Keratinocyte (primary cell): Measurements from ENCODE around the gene WRAP73. TPM values are rescaled to one million over a fixed set of nuclear protein-coding genes. Genes with fewer than 3 reads are reported as not detected.

Source experiments
- DNase-seq: peaks from one replicate; pipeline ENCODE4 v3.0.0-alpha.2; 2011; ENCODE audit warnings: low read depth, missing footprints, low spot score
- FAIRE-seq: peaks from 2 replicates; lab custom pipeline; 2011; peaks lifted over from hg19 to GRCh38; lab: Jason Lieb, UNC
- H2AFZ ChIP-seq: 2 replicates; pipeline ENCODE4 v1.6.0; 2012; ENCODE audit warnings: low read length, control low read depth, inconsistent platforms; ENCODE audit not compliant: control insufficient read depth
- H3K27ac ChIP-seq: 2 replicates; pipeline ENCODE4 v1.5.1; 2011; ENCODE audit warnings: low read length; ENCODE audit not compliant: control insufficient read depth, insufficient read depth
- H3K27me3 ChIP-seq: 3 replicates; pipeline ENCODE4 v1.6.0; 2011; ENCODE audit warnings: low read length; ENCODE audit not compliant: control insufficient read depth, insufficient read depth; ENCODE audit errors: extremely low read depth
- H3K36me3 ChIP-seq, 2 experiments: 2 replicates in 1 of 2; 3 replicates in 1 of 2; pipeline ENCODE4 v1.5.1; 2011; ENCODE audit warnings: low read length in 2 of 2, mild to moderate bottlenecking in 1 of 2; ENCODE audit not compliant: control insufficient read depth in 2 of 2, insufficient read depth in 2 of 2; ENCODE audit errors: extremely low read depth in 1 of 2
- H3K4me1 ChIP-seq: 3 replicates; pipeline ENCODE4 v1.5.1; 2011; ENCODE audit warnings: low read length; ENCODE audit not compliant: control insufficient read depth, insufficient read depth; ENCODE audit errors: extremely low read depth
- H3K4me2 ChIP-seq: 3 replicates; pipeline ENCODE4 v1.6.0; 2011; ENCODE audit warnings: low read depth, low read length; ENCODE audit not compliant: control insufficient read depth, insufficient read depth; ENCODE audit errors: extremely low read depth
- H3K4me3 ChIP-seq, 3 experiments: fragments of 200-600 bp in 1 of 3; sonication (generic) in 1 of 3; 2 replicates in 2 of 3; 3 replicates in 1 of 3; pipeline ENCODE4 v1.5.1; 2011 to 2016; ENCODE audit warnings: low read length in 3 of 3, mild to moderate bottlenecking in 3 of 3, control low read depth in 2 of 3, inconsistent platforms in 1 of 3, low read depth in 1 of 3, mixed read lengths in 1 of 3, mixed run types in 1 of 3, moderate library complexity in 1 of 3; ENCODE audit not compliant: control insufficient read depth in 2 of 3, insufficient read depth in 2 of 3; ENCODE audit errors: extremely low read depth in 1 of 3
- H3K79me2 ChIP-seq: 2 replicates; pipeline ENCODE4 v1.6.0; 2012; ENCODE audit warnings: low read length; ENCODE audit not compliant: control insufficient read depth, insufficient read depth
- H3K9ac ChIP-seq: 3 replicates; pipeline ENCODE4 v1.6.0; 2011; ENCODE audit warnings: low read length; ENCODE audit not compliant: control insufficient read depth, insufficient read depth; ENCODE audit errors: extremely low read depth
- H3K9me1 ChIP-seq: 3 replicates; pipeline ENCODE4 v1.6.0; 2011; ENCODE audit warnings: low read length; ENCODE audit not compliant: control insufficient read depth, insufficient read depth; ENCODE audit errors: extremely low read depth
- H3K9me3 ChIP-seq: 2 replicates; pipeline ENCODE4 v1.5.1; 2012; ENCODE audit warnings: low read depth, low read length; ENCODE audit not compliant: control insufficient read depth
- H4K20me1 ChIP-seq: 3 replicates; pipeline ENCODE4 v1.6.0; 2011; ENCODE audit warnings: low read length; ENCODE audit not compliant: control insufficient read depth, insufficient read depth; ENCODE audit errors: extremely low read depth
- EZH2 ChIP-seq: IDR thresholded peaks from one replicate; pipeline ENCODE4 v1.6.1; 2012; ENCODE audit warnings: inconsistent platforms, mild to moderate bottlenecking, low read length, moderate library complexity
- dilution Hi-C: fragments of 300-500 bp; cut with MboI; formaldehyde crosslinking; loops from one replicate; pipeline ENCODE4 v1.7.0; 2020; ENCODE audit warnings: low sequenced_read_pairs; ENCODE audit not compliant: extremely low pct_ligation_motif_present
- polyA plus RNA-seq, 5 experiments: library from polyadenylated mRNA; depleted of rRNA in 3 of 5; stranded (reverse) in 3 of 5; stranded (forward) in 1 of 5; unstranded in 1 of 5; fragments of >200 nt; gene quantifications; 1 replicate in 1 of 5; 2 replicates in 3 of 5; 3 replicates in 1 of 5; pipeline versions ENCODE4 v1.2.1 to v1.2.3, GENCODE V29; 2011 to 2012; ENCODE audit warnings: missing spikeins in 2 of 5, low read depth in 1 of 5, low replicate concordance in 1 of 5
- TF ChIP-seq, protein P1 (sequence below), 3 experiments: IDR thresholded peaks in 1 of 3; conservative IDR thresholded peaks in 1 of 3; optimal IDR thresholded peaks in 1 of 3; 2 replicates in 2 of 3; 3 replicates in 1 of 3; pipeline versions ENCODE3 to v1.5.1; 2011; ENCODE audit warnings: low read length in 3 of 3, mild to moderate bottlenecking in 3 of 3, moderate library complexity in 2 of 3, control low read depth in 1 of 3, inconsistent platforms in 1 of 3; ENCODE audit not compliant: insufficient read depth in 2 of 3; ENCODE audit errors: extremely low read depth in 1 of 3

Gene WRAP73
- polyA plus RNA-seq, 1 donor (not counting 4 experiments of a cell fraction or from before 2014, with no cell fraction given), result 18.9 TPM

DNA sequence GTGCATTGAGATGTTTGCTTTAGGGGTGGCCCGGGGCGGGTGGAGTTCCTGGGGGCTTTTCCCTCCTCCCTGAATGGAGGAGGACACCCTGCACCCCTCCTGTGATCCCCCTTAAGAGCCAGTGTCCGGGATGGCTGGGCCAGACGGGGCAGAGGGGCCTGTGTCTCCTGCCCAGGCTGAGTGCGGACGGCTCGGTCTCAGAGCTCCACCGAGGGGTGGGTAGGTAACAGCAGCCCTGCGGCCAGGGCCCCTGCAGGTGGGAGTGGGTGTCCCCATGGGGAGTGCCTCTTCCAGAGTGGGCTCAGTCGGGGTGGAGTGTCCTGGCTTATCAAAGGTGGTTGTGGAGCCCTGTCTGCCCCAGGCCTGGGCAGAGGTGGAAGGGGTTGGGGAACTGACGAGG is 25.5 kb upstream of the WRAP73 start:
- Histone ChIP-seq H3K9ac (no peak overlapping the region), H3K4me1 (peaks cover 3% of the 10 kb centered on the region), H2AFZ (no peak overlapping the region), H3K4me2 (no peak overlapping the region), H3K4me3 (no peak overlapping the region), H4K20me1 (no peaks in the 10 kb centered on the region), H3K9me1 (no peaks in the 10 kb centered on the region), H3K27ac (no peak overlapping the region), H3K9me3 (no peaks in the 10 kb centered on the region), H3K36me3 (no peaks in the 10 kb centered on the region), H3K27me3 (peaks cover 11% of the 10 kb centered on the region), H3K79me2 (no peaks in the 10 kb centered on the region)
- FAIRE-seq (no peak), DNase-seq (no peak)
- TF ChIP-seq, protein P1, sequence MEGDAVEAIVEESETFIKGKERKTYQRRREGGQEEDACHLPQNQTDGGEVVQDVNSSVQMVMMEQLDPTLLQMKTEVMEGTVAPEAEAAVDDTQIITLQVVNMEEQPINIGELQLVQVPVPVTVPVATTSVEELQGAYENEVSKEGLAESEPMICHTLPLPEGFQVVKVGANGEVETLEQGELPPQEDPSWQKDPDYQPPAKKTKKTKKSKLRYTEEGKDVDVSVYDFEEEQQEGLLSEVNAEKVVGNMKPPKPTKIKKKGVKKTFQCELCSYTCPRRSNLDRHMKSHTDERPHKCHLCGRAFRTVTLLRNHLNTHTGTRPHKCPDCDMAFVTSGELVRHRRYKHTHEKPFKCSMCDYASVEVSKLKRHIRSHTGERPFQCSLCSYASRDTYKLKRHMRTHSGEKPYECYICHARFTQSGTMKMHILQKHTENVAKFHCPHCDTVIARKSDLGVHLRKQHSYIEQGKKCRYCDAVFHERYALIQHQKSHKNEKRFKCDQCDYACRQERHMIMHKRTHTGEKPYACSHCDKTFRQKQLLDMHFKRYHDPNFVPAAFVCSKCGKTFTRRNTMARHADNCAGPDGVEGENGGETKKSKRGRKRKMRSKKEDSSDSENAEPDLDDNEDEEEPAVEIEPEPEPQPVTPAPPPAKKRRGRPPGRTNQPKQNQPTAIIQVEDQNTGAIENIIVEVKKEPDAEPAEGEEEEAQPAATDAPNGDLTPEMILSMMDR (optimal IDR thresholded peaks at IDR 0.05 in 1 of 3, IDR thresholded peaks at IDR 0.05 in 1 of 3, conservative IDR thresholded peaks at IDR 0.05 in 1 of 3; ENCODE audit: extremely low read depth in 1 of 3, insufficient read depth in 2 of 3, low read length in 3 of 3), result no peak
- TF ChIP-seq EZH2, result no peak
- dilution Hi-C loops, result no loop called here

DNA sequence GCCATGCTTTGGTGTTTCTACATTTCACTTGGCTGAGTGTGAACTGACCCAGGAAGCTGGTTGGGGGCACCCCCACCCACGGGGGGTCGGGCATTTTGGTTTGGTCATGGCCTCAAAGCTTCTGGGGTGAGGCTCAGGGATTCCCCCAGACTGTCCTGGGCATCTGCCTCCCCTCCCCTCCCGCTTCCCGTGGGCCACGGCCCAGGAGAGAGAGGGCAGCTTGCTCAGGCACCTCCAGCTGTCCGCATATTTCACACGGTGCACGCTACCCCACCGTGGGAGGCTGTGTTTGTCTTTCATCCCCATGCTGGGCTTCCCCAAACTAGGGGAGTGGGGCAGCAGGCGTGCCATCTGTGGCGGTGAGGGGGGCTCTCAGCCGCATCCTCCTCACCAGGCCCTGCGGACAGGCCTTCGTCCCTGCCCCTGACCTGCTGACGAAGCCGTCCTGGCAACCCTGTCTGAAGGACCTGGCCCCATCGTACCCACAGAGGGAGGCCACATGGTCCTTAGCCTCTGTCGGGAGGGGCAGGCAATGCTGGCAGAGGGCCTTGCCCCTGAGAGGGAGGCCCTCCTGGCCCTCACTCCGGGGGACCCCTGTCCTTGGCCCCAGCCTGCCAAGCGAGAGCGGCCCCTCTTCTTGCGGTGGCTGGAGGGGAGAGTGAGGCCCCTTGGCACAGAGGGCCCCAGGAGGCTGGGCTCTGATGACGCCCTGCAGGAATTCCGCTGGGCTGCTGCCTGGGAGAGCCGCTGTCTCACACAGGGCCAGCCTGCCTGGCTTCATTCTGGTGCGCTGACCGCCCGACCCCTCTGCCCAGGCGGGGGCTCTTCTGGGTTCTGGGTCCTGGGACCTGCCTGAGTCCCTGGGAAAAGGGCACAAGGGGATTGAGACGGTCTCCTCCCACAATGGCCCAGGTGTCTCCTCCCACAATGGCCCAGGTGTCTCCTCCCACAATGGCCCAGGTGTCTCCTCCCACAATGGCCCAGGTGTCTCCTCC is 24.5 kb upstream of the WRAP73 start:
- Histone ChIP-seq H3K27me3 (peaks cover 11% of the 10 kb centered on the region), H3K9ac (no peak overlapping the region), H3K79me2 (no peaks in the 10 kb centered on the region), H2AFZ (peak overlapping the region; percentile 9), H3K9me1 (no peaks in the 10 kb centered on the region), H3K27ac (no peak overlapping the region), H3K4me1 (peaks cover 3% of the 10 kb centered on the region), H3K36me3 (no peaks in the 10 kb centered on the region), H4K20me1 (no peaks in the 10 kb centered on the region), H3K4me2 (peak overlapping the region; percentile 10), H3K9me3 (no peaks in the 10 kb centered on the region), H3K4me3 (no peak overlapping the region)
- TF ChIP-seq EZH2, result no peak
- TF ChIP-seq, protein P1 (optimal IDR thresholded peaks at IDR 0.05 in 1 of 3, IDR thresholded peaks at IDR 0.05 in 1 of 3, conservative IDR thresholded peaks at IDR 0.05 in 1 of 3; ENCODE audit: extremely low read depth in 1 of 3, insufficient read depth in 2 of 3, low read length in 3 of 3), result no peak
- FAIRE-seq (no peak), DNase-seq (no peak)
- dilution Hi-C loops, result no loop called here
